ENCODE measurements around the gene SHISA7.

- TF ChIP-seq, protein P1, sequence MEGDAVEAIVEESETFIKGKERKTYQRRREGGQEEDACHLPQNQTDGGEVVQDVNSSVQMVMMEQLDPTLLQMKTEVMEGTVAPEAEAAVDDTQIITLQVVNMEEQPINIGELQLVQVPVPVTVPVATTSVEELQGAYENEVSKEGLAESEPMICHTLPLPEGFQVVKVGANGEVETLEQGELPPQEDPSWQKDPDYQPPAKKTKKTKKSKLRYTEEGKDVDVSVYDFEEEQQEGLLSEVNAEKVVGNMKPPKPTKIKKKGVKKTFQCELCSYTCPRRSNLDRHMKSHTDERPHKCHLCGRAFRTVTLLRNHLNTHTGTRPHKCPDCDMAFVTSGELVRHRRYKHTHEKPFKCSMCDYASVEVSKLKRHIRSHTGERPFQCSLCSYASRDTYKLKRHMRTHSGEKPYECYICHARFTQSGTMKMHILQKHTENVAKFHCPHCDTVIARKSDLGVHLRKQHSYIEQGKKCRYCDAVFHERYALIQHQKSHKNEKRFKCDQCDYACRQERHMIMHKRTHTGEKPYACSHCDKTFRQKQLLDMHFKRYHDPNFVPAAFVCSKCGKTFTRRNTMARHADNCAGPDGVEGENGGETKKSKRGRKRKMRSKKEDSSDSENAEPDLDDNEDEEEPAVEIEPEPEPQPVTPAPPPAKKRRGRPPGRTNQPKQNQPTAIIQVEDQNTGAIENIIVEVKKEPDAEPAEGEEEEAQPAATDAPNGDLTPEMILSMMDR (IDR thresholded peaks at IDR 0.05 in 8 of 11, conservative IDR thresholded peaks at IDR 0.05 in 3 of 11): peak in 4 of 11 experiments; percentile 12 to 38 (median 30)
- TF ChIP-seq POLR2A (IDR thresholded peaks at IDR 0.05) (peak in 1 of 3 donors; percentile 13), POLR2AphosphoS5 (IDR thresholded peaks at IDR 0.05) (peak; percentile 68 to 87 (median 85))
Observed at GRCh38 chr19:55461259-55461973, 18.3 kb upstream of the SHISA7 start, which contains the start of gene ISOC2.

Measured in spleen (tissue), 7 donors.